ENCODE measurements around the gene UBXN7. TPM values are rescaled to one million over a fixed set of nuclear protein-coding genes. Genes with fewer than 3 reads are reported as not detected.

Gene UBXN7
- total and polyA plus RNA-seq, 9 of the 15 experiments (the other 6 are each of a cell fraction or from before 2014, with no cell fraction given), result 3.5 to 44.6 (median 13.4) TPM

DNA sequence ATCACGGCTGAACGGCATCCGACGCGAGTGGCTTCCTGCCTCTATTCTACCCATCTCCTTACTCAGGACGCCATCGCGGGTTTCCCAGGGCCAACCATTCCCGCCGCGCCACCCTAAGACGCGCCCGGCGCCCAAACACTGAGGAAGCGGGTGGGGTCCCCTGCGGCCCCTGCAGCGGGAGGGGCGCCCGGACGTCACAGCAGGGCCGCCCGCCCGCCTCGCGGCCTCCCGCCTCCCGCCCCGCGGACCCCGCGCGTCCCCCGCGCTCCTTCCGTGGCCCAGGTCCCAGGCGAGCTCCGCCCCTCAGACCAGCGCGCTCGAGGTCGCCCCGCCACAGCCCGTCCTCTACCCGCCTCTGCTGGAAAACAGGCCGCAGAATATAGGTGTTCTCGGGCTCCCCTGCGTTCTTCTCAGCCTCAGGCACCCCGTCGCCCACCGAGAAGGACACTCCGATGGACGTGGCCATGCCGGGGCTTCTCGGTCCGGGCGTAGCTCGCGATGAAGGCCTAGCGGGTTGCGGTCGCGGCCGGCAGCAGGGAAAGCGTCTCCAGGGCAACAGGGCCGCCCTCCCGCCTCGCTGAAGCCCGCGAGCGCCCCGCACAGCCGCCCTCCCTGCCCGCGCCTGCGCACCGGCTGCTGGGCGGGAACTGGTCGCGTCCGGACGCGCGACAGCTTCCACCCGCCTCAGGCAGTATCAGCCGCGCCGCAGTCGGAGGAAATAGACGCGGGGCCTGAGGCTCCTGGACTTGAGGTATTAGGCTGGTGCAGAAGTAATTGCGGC lies 114.3 kb downstream of the UBXN7 start, which contains the start of gene DYNLT2B (continued):
- TF ChIP-seq ZNF589 (CRISPR knock-in tag; IDR thresholded peaks at IDR 0.05; ENCODE audit: low read depth) (no peak), CCNT2 (IDR thresholded peaks at IDR 0.05; ENCODE audit: borderline replicate concordance, extremely low read depth, insufficient read length, low read depth, low read length) (peak; percentile 93), CREB1 (IDR thresholded peaks at IDR 0.05) (peak; percentile 95), CREB1 (CRISPR knock-in tag; IDR thresholded peaks at IDR 0.05) (peak; percentile 94), SOX6 (IDR thresholded peaks at IDR 0.05) (peak; percentile 17; the same call in 1 of the 2 replicates), FOXP1 (CRISPR knock-in tag; IDR thresholded peaks at IDR 0.05) (peak; percentile 84; the same call in 1 of the 2 replicates), ZBTB17 (CRISPR knock-in tag; IDR thresholded peaks at IDR 0.05) (peak; percentile 93), NR2F6 (CRISPR knock-in tag; IDR thresholded peaks at IDR 0.05) (no peak), TOE1 (IDR thresholded peaks at IDR 0.05; ENCODE audit: borderline replicate concordance) (peak; percentile 51; the same call in 1 of the 2 replicates), TOE1 (CRISPR knock-in tag; IDR thresholded peaks at IDR 0.05; ENCODE audit: borderline replicate concordance, low read depth) (no peak), ZKSCAN8 (CRISPR knock-in tag; IDR thresholded peaks at IDR 0.05) (no peak), RERE (CRISPR knock-in tag; IDR thresholded peaks at IDR 0.05; ENCODE audit: borderline replicate concordance) (no peak), ZNF175 (CRISPR knock-in tag; IDR thresholded peaks at IDR 0.05; ENCODE audit: low read depth) (no peak), RBBP5 (IDR thresholded peaks at IDR 0.05; ENCODE audit: borderline replicate concordance, insufficient read depth, low read length, poor library complexity, severe bottlenecking) (peak; percentile 69), SUPT5H (IDR thresholded peaks at IDR 0.05) (peak; percentile 90), RFX1 (IDR thresholded peaks at IDR 0.05) (peak; percentile 94), ATF7 (IDR thresholded peaks at IDR 0.05) (peak; percentile 86), CGGBP1 (CRISPR knock-in tag; IDR thresholded peaks at IDR 0.05) (0 out of 2 replicates have a peak, but pooled peaks have one; percentile 7), HNRNPL (IDR thresholded peaks at IDR 0.05; ENCODE audit: low read depth, low read length) (no peak), POLR2A (conservative IDR thresholded peaks at IDR 0.05) (peak; percentile 91)
- TF ChIP-seq, protein P1, sequence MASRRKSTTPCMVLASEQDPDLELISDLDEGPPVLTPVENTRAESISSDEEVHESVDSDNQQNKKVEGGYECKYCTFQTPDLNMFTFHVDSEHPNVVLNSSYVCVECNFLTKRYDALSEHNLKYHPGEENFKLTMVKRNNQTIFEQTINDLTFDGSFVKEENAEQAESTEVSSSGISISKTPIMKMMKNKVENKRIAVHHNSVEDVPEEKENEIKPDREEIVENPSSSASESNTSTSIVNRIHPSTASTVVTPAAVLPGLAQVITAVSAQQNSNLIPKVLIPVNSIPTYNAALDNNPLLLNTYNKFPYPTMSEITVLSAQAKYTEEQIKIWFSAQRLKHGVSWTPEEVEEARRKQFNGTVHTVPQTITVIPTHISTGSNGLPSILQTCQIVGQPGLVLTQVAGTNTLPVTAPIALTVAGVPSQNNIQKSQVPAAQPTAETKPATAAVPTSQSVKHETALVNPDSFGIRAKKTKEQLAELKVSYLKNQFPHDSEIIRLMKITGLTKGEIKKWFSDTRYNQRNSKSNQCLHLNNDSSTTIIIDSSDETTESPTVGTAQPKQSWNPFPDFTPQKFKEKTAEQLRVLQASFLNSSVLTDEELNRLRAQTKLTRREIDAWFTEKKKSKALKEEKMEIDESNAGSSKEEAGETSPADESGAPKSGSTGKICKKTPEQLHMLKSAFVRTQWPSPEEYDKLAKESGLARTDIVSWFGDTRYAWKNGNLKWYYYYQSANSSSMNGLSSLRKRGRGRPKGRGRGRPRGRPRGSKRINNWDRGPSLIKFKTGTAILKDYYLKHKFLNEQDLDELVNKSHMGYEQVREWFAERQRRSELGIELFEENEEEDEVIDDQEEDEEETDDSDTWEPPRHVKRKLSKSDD (conservative IDR thresholded peaks at IDR 0.05; ENCODE audit: low read length), result no peak

Measured in K562 (cell line).